HG03159 (cell line): ENCODE data around the gene SLC6A11.
A peak's percentile ranks its signal among the peaks of the same experiment; 100 is the strongest.

ENCODE experiments used
- ATAC-seq: cut with Tn5 transposase; IDR thresholded peaks from one replicate; pipeline ENCODE4 v1.9.1; 2021; ENCODE audit warnings: mild to moderate bottlenecking, moderate library complexity; ENCODE audit not compliant: unreplicated experiment

SLC6A11 gene

GRCh38 chr3:10837849-10838248 is 21.8 kb downstream of the SLC6A11 start:
- ATAC-seq, result no peak

GRCh38 chr3:10839167-10839566 is 23.1 kb downstream of the SLC6A11 start:
- no peak for ATAC-seq

- ATAC-seq, result no peak
These were observed 25.1 kb downstream of the SLC6A11 start for GRCh38 chr3:10841100-10841499.

DNA sequence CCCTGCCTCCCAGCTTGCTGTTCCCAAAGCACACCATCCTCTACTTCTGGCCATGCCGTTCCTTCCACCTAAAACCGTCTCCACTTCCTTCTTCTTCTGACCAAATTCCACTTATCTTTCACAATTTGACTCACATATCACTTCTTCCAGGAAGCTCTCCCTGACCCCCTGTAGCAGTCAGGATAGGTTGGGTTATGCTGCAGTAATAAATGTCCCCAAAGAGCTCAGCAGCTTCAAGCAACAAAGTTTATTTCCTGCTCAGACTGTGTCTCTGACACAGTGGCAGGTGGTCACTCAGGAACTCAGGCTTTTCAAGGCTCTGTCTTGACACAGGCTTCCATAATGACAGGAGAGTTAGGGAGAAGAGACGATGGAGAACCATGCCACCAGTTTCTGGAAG is 27.4 kb downstream of the SLC6A11 start:
- ATAC-seq, result no peak

DNA sequence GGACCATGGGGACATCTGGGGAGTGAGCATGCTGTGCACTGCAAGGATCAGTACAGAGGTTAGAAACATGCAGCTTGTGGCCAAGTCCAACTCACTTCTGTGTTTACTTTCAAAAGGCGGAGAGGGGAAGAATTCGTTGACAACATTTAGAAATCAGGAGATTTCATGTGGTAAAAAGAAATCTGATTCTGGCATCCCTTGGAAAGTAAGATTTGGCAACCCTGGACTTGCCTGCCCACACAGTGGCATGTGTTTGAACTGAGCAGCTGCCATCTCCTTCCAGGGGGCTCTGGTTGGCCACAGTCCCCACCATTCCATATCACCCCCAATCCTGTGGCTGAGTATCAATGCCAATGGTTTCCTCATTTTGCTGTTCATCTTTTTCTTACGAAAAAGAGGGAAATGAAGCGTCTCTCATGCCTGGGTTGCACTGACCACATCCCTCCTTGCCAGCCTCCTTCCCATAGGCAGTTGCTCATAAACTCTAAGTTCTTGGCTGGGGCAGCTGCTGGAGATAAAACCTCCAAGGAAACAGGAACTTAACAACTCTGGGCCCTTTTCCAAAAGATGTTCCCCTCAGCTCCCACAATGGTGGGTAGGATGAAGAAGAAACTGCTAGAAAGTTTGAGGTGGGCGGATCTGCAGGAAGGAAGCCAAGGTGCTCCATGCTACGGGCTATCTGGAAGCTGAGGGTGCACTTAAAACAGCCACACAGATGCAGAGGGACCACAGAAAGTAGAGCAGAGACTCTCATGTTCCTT is 29.2 kb downstream of the SLC6A11 start:
- ATAC-seq, result no peak

DNA sequence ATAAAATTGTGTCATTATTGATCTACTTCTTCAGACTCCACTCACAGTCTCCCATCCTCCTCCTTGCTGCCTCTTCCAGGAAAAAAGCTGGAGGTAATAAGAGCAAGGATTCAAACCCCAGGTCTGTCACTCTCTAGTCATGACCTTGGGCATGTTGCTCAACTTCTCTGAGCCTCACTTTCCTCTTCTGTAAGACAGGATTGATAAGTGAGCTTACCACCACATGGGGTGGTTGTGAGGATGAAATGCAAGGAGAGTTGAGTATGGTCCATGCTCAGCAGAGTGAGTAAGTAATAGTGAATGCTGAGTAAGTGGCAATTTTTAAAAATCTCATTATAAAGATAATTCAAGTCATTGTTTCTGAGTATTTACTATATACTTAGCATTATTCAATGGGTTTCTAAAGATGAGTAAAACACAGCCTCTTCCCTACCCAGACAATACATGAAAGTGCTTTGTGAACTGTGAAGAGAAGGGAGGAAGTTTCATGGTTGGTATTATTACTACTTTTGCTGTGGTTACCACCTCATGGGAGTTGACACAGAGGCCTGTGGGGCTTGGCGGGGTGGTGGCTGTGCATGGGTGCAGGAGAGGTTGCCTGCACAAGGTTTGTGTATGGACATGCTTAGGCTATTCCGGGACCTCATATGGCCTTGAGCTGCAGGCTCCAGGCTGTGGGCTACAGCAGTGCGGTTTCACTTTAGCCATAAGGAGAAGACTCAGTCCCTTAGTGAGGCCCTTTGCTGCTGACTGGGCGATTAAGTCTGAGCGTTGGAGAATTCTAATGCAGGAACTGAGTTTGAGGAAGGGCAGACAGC is 30.0 kb downstream of the SLC6A11 start:
- ATAC-seq, result peak; percentile 66

- no peak for ATAC-seq
These were observed 30.6 kb downstream of the SLC6A11 start for GRCh38 chr3:10846657-10846975.

- no peak for ATAC-seq
These were observed 32.2 kb downstream of the SLC6A11 start for GRCh38 chr3:10848261-10848660.

DNA sequence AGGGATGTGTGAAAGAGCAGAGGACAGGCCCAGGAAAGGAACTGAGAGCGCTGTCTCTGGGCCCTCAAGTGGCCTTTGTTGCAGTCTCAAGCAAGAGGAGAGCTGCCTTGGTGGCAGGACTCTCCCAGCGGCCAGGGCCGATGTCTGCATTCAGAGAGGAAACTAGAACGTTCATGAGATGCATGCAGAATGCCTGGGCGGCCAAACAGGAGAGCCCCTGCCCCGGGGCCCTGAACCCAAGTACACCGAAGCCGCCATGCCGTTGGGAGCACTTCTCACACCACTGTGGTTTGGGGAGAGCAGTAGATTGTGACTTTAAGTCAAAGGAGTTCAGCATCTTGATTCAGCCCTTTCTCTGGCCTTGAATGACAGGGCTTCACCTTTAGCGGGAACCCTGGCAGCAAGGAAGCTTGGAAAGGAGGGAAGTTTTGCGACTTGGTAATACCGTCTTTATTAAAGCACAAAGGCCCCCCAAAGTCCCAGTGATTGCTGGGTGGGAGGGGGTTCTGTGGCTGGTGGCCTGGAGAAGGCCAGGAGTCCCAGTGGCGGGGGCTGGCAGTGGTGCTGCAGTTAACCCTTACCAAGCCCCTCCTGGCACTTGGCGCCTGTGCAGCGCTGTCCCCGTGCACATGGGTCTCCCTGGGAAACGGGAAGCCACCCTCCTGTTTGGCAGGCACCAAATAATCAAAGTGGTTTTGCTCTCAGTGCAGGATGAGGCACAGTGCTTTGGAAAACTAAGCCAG is 36.2 kb downstream of the SLC6A11 start:
- ATAC-seq, result no peak

DNA sequence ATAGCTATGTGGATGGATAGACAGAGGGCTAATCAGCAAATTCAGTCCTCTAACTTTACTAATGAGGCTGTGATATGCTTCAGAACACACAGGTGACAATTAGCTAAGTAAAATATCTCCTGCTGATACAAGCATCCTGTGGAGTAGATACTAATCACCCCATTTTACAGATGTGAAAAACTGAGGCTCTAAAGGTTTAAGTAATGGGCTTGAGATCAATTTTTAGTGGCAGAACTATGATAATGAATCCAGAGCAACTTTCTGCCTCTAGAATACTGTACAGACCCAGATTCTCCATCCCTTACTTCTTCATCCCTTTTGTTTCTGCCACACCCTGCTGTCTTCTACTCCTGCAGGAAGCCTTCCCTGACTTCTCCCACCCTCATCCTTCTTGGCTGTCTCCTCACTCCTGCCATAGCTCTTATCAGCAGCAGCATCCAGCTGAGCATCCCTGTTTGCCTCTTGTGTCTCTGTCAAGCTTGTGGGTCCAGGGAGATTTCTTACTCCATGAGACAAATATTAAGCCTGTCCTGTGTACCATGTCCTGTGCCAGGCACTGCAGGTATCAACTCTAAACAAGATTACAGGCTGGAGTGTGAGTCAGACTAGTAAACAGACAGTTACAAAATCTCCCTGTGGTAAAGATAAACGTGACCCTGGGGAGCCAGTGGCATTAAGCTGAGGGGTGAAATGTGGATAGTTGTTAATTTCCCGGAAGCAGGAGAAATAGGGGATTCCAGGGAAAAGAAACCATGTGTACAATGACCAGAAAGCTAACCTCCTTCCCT is 39.2 kb downstream of the SLC6A11 start:
- ATAC-seq, result no peak

- ATAC-seq, result no peak
These were observed 40.0 kb downstream of the SLC6A11 start for GRCh38 chr3:10855871-10856662.

GRCh38 chr3:10857235-10857634 is 41.2 kb downstream of the SLC6A11 start:
- no peak for ATAC-seq

GRCh38 chr3:10858091-10858490 is 42.1 kb downstream of the SLC6A11 start:
- no peak for ATAC-seq

GRCh38 chr3:10867384-10867783 is 51.4 kb downstream of the SLC6A11 start:
- ATAC-seq, result no peak

GRCh38 chr3:10869460-10869859 is 53.4 kb downstream of the SLC6A11 start:
- ATAC-seq, result no peak

DNA sequence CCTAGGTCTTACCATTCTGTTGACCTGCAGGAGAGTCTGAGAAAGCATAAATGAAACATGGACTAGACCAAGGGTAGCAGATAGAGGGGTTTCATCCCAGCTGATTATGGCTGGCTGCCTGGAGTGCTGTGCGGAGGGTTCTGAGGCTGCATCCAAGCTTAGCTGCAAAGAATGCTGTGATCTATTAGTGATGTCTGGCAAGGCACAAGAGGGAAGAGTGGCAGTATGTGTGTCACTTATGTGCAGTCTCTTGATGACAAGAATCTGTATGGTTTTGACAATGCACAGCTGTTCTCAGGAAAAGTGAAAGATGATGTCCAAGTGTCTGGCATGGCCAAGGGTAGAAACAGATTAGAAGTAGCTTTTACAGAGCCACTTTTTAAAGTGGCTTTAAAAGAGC is 54.3 kb downstream of the SLC6A11 start:
- ATAC-seq, result no peak

- no peak for ATAC-seq
These were observed 57.4 kb downstream of the SLC6A11 start for GRCh38 chr3:10873415-10873814.

GRCh38 chr3:10875914-10876313 is 59.9 kb downstream of the SLC6A11 start:
- ATAC-seq, result no peak

DNA sequence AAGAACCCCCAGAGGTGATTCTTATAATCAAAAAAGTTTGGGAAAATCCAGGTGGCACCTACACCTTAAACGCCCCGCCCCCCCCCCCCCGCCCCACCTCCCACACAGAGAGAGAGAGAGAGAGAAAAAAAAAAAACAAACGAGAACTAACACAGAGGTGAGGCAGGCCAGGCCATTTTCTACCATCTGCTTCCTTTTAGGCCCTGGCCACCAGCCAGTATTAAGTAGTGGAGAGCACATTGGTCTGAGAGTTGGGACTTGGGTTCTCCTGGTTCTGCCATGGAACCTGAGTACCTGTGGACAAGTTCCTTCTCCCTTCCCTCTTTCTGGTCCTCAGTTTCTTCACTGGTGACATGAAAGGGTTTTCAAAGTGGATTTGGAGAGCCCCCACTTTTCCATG is 60.6 kb downstream of the SLC6A11 start:
- ATAC-seq, result no peak

DNA sequence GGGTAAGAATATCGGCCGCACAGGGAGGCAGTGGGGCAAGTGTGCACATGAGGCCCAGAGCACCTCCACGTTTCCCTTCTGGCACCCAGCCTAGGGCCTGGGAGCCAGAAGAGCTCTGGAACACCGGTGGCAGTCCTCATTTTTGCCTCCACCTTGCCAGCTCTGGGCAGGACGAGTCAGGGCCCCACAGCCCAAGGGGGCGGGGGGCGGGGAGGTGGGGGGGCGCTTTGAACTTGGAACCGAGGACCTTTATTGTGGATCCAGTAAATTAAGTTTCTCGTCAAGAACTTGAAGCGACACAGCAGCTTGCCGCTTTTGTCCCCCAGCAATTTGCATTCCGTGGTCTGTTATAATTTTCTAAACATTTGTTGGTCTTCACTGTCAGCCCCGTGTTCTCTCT is 66.8 kb downstream of the SLC6A11 start:
- ATAC-seq, result no peak
